OCI-LY7 (cell line): ENCODE data around the gene MLYCD. TPM values are rescaled to one million over a fixed set of nuclear protein-coding genes. Genes with fewer than 3 reads are reported as not detected.

Experiments used
- BruUV-seq: library from RNA; stranded (reverse); fragments of 400-500 nt; replicated peaks from 2 replicates; lab custom pipeline; 2021; lab: Mats Ljungman, UMichigan
- CTCF ChIA-PET: fragments of 300-600 bp; sonication (Branson Sonifier 250); formaldehyde crosslinking; loops from one replicate; lab custom pipeline; 2022; ENCODE audit warnings: antibody characterized with exemption; ENCODE audit not compliant: unreplicated experiment; lab: Charles Lee
- POLR2A ChIA-PET: fragments of 300-600 bp; sonication (Branson Sonifier 250); formaldehyde crosslinking; loops from one replicate; lab custom pipeline; 2022; ENCODE audit warnings: antibody characterized with exemption; lab: Charles Lee
- DNase-seq: peaks from one replicate; pipeline ENCODE4 v3.0.0-alpha.2; 2015; ENCODE audit warnings: low spot score
- H2AFZ ChIP-seq: fragments of 200-600 bp; sonication (generic), shearing (Covaris generic); 2 replicates; pipeline ENCODE4 v1.6.1; 2014; ENCODE audit warnings: mild to moderate bottlenecking, antibody characterized with exemption, low read length, moderate library complexity
- H3K27ac ChIP-seq: fragments of 200-600 bp; sonication (generic); 2 replicates; pipeline ENCODE4 v1.5.1; 2014; ENCODE audit warnings: mixed run types, low read depth, mild to moderate bottlenecking, moderate library complexity, low read length, inconsistent platforms; ENCODE audit not compliant: poor library complexity, severe bottlenecking
- H3K36me3 ChIP-seq: fragments of 200-600 bp; sonication (generic); 2 replicates; pipeline ENCODE4 v1.6.1; 2014; ENCODE audit warnings: mild to moderate bottlenecking, antibody characterized with exemption, low read length, moderate library complexity, mixed read lengths; ENCODE audit not compliant: insufficient read depth
- H3K4me1 ChIP-seq: fragments of 200-600 bp; sonication (generic); 2 replicates; pipeline ENCODE4 v1.5.1; 2014; ENCODE audit warnings: mild to moderate bottlenecking, low read length; ENCODE audit not compliant: insufficient read depth, poor library complexity, severe bottlenecking
- H3K4me2 ChIP-seq: fragments of 200-600 bp; sonication (generic); 2 replicates; pipeline ENCODE4 v1.6.1; 2014; ENCODE audit warnings: mild to moderate bottlenecking, low read length
- H3K4me3 ChIP-seq: fragments of 200-600 bp; sonication (generic); 2 replicates; pipeline ENCODE4 v1.5.1; 2014; ENCODE audit warnings: mild to moderate bottlenecking, low read depth, low read length; ENCODE audit not compliant: poor library complexity, severe bottlenecking
- H3K79me2 ChIP-seq: fragments of 200-600 bp; sonication (generic); 2 replicates; pipeline ENCODE4 v1.6.1; 2016; ENCODE audit warnings: low read depth, mild to moderate bottlenecking, low read length, moderate library complexity, mixed read lengths; ENCODE audit not compliant: insufficient read depth
- H3K9me2 ChIP-seq: fragments of 200-600 bp; sonication (generic); 2 replicates; pipeline ENCODE4 v1.6.1; 2016; ENCODE audit warnings: mild to moderate bottlenecking, low read length, mixed read lengths; ENCODE audit not compliant: insufficient read depth
- H3K9me3 ChIP-seq: fragments of 200-600 bp; sonication (generic); 2 replicates; pipeline ENCODE4 v1.6.1; 2014; ENCODE audit warnings: mild to moderate bottlenecking, mixed run types, low read length, mixed read lengths
- H4K20me1 ChIP-seq: fragments of 200-600 bp; sonication (generic); 2 replicates; pipeline ENCODE4 v1.6.1; 2014; ENCODE audit warnings: mild to moderate bottlenecking, antibody characterized with exemption, low read length, moderate library complexity, mixed read lengths; ENCODE audit not compliant: insufficient read depth
- CTCF ChIP-seq: fragments of 200-600 bp; sonication (generic); conservative IDR thresholded peaks from 2 replicates; pipeline ENCODE4 v1.5.1; 2014; ENCODE audit warnings: mild to moderate bottlenecking, antibody characterized with exemption, low read length, moderate library complexity, mixed read lengths
- EZH2phosphoT487 ChIP-seq: fragments of 200-600 bp; sonication (generic); IDR thresholded peaks from 2 replicates; pipeline ENCODE4 v1.6.1; 2018; ENCODE audit warnings: low read depth, borderline replicate concordance, mild to moderate bottlenecking, mixed run types, antibody characterized with exemption, low read length, moderate library complexity, mixed read lengths
- intact Hi-C: fragments of 100-400 bp; cut with micrococcal nuclease; formaldehyde crosslinking; loops from one replicate; pipeline ENCODE4 v1.10.0; 2022; ENCODE audit not compliant: unreplicated experiment
- total RNA-seq, 2 experiments: library from RNA; depleted of rRNA in 1 of 2; stranded (reverse); fragments of >200 nt in 1 of 2; shearing (Covaris generic) in 1 of 2; gene quantifications; 2 replicates each; pipeline ENCODE4 v1.2.3, GENCODE V29; 2014 to 2022

Gene MLYCD
- total RNA-seq, 2 experiments from 2014 or later, result 3.5 to 10.9 TPM

DNA sequence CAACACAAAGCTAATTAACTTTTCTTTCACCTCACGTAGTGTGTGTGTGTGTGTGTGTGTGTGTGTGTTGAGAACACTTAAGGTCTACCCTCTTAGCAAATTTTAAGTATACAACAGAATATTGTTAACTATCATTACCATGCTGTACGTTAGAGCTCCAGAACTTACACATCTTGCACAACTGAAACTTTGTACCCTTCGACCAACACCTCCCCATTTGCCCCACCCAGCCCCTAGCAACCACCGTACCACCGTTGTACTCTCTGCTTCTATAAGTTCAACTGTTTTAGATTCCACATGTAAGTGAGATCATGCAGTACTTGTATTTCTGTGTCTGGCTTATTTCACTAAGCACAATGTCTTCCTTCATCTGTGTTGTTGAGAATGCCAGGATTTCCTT lies 28.1 kb upstream of the MLYCD start:
- Histone ChIP-seq H4K20me1 (no peaks in the 10 kb centered on the region), H3K36me3 (no peaks in the 10 kb centered on the region), H3K4me3 (no peak overlapping the region), H2AFZ (no peak overlapping the region), H3K9me2 (no peaks in the 10 kb centered on the region), H3K27ac (no peak overlapping the region), H3K9me3 (no peaks in the 10 kb centered on the region), H3K4me2 (no peak overlapping the region), H3K79me2 (no peaks in the 10 kb centered on the region), H3K4me1 (no peaks in the 10 kb centered on the region)
- intact Hi-C loops, result no loop called here
- ChIA-PET CTCF (no interaction called here), POLR2A (no interaction called here)
- no peak for DNase-seq
- TF ChIP-seq CTCF (no peak), EZH2phosphoT487 (no peak)
- no TSS peak for BruUV-seq

- no TSS peak for BruUV-seq
- Histone ChIP-seq H3K4me3 (no peak overlapping the region), H3K27ac (no peak overlapping the region), H3K9me3 (no peaks in the 10 kb centered on the region), H2AFZ (no peak overlapping the region), H3K9me2 (no peaks in the 10 kb centered on the region), H3K4me2 (no peak overlapping the region), H3K36me3 (no peaks in the 10 kb centered on the region), H4K20me1 (no peaks in the 10 kb centered on the region), H3K79me2 (no peaks in the 10 kb centered on the region), H3K4me1 (no peaks in the 10 kb centered on the region)
- TF ChIP-seq CTCF (peak; percentile 69), EZH2phosphoT487 (no peak)
- DNase-seq, result peak; percentile 24
- POLR2A ChIA-PET, result no interaction called here
- intact Hi-C loops, result loop anchor here (1.0 kb wide), 1 partner anchor 53 kb away; no protein-coding TSS in a partner anchor
- CTCF ChIA-PET, result no interaction called here
Observed at GRCh38 chr16:83878838-83879237, 20.1 kb upstream of the MLYCD start.

GRCh38 chr16:83882163-83882885 lies 16.6 kb upstream of the MLYCD start:
- BruUV-seq, result no TSS peak
- intact Hi-C loops, result no loop called here
- Histone ChIP-seq H3K4me1 (no peaks in the 10 kb centered on the region), H3K9me2 (no peaks in the 10 kb centered on the region), H3K4me2 (no peak overlapping the region), H3K9me3 (no peaks in the 10 kb centered on the region), H3K27ac (no peak overlapping the region), H3K36me3 (no peaks in the 10 kb centered on the region), H4K20me1 (no peaks in the 10 kb centered on the region), H2AFZ (no peak overlapping the region), H3K79me2 (no peaks in the 10 kb centered on the region), H3K4me3 (no peak overlapping the region)
- TF ChIP-seq EZH2phosphoT487 (no peak), CTCF (no peak)
- no peak for DNase-seq
- ChIA-PET CTCF (no interaction called here), POLR2A (no interaction called here)
